Stomach (tissue), 9 donors: ENCODE measurements around the gene IPPK. TPM values are rescaled to one million over a fixed set of nuclear protein-coding genes. Genes with fewer than 3 reads are reported as not detected.

Source experiments
- DNase-seq, 2 donors: peaks; one replicate each; pipeline versions ENCODE4 v3.0.0 to v3.0.0-alpha.2; 2013 to 2019
- H3K27ac ChIP-seq, 5 donors: fragments of 200-600 bp in 4 of 5; sonication (generic) in 4 of 5; one replicate each; pipeline ENCODE4 v1.5.1; 2013 to 2019; ENCODE audit warnings: mild to moderate bottlenecking in 1 of 5, moderate library complexity in 1 of 5
- H3K27me3 ChIP-seq, 3 donors: fragments of 200-600 bp; sonication (generic); one replicate each; pipeline ENCODE4 v1.5.1; 2017 to 2019; ENCODE audit warnings: mixed run types in 1 of 3
- H3K36me3 ChIP-seq, 4 donors: fragments of 200-600 bp; sonication (generic); 1 replicate in 3 of 4; 2 replicates in 1 of 4; pipeline ENCODE4 v1.5.1; 2016 to 2019
- H3K4me1 ChIP-seq, 4 donors: fragments of 200-600 bp; sonication (generic); one replicate each; pipeline ENCODE4 v1.5.1; 2016 to 2019
- H3K4me3 ChIP-seq, 4 donors: fragments of 200-600 bp; sonication (generic) in 3 of 4; one replicate each; pipeline ENCODE4 v1.5.1; 2016 to 2019; ENCODE audit warnings: mild to moderate bottlenecking in 1 of 4
- H3K9me3 ChIP-seq, 4 donors: fragments of 200-600 bp; sonication (generic); one replicate each; pipeline ENCODE4 v1.5.1; 2016 to 2019
- CTCF ChIP-seq, 7 experiments: fragments of 450-650 bp in 4 of 7; fragments of 200-600 bp in 3 of 7; sonication (generic) in 3 of 7; IDR thresholded peaks; one replicate each; pipeline ENCODE4 v1.5.1; 2016 to 2019; ENCODE audit warnings: antibody characterized with exemption in 7 of 7, control low read depth in 2 of 7, mild to moderate bottlenecking in 1 of 7
- EP300 ChIP-seq: sonication (generic); formaldehyde crosslinking; IDR thresholded peaks from one replicate; pipeline ENCODE4 v1.6.1; 2017; ENCODE audit warnings: antibody characterized with exemption
- POLR2A ChIP-seq, 4 donors: fragments of 450-650 bp; IDR thresholded peaks; one replicate each; pipeline ENCODE4 v1.6.1; 2016; ENCODE audit warnings: antibody characterized with exemption in 4 of 4, control low read depth in 2 of 4, mild to moderate bottlenecking in 1 of 4, moderate library complexity in 1 of 4
- POLR2AphosphoS5 ChIP-seq, 3 donors: sonication (generic); formaldehyde crosslinking; IDR thresholded peaks; one replicate each; pipeline ENCODE4 v1.6.1; 2016; ENCODE audit warnings: antibody characterized with exemption in 3 of 3
- WGBS, 5 donors: extraction: QIAGEN DNeasy Blood & Tissue Kit in 3 of 5; methylation state at CpG; one replicate each; pipeline versions ENCODE4 v1.1.5 to v1.1.7; 2013 to 2018; 5-methylcytosine and 5-hydroxymethylcytosine counted together
- intact Hi-C: fragments of 100-400 bp; cut with DNase I; formaldehyde crosslinking; loops from one replicate; pipeline ENCODE4 v1.15.1; 2023; ENCODE audit warnings: low total_unique reads
- polyA plus RNA-seq, 3 donors: library from polyadenylated mRNA; stranded (reverse); fragments of 200-250 nt; gene quantifications; one replicate each; pipeline ENCODE4 v1.2.3, GENCODE V29; 2013
- total RNA-seq, 5 donors: library from RNA; depleted of rRNA; stranded (reverse); fragments of >200 nt; gene quantifications; one replicate each; pipeline versions ENCODE4 v1.1.0 to v1.2.3, GENCODE V29; 2014 to 2016
- donor health status: healthy with polysubstance abuse.
- donor health status: Bipolar disorder and iron deficiency.
- donor health status: healthy.

IPPK gene
- total and polyA plus RNA-seq, 8 donors: 1.4 to 17.1 (median 10.9) TPM

GRCh38 chr9:92666236-92666635 is 3.7 kb downstream of the IPPK start:
- 69 to 82% (median 75%) methylated on average over 5 to 6 of the region's 6 CpGs for WGBS, 5 donors
- Histone ChIP-seq H3K36me3 (peaks cover 0 to 35% (median 21%) of the 10 kb centered on the region in 4 donors), H3K4me3 (no peak overlapping the region), H3K9me3 (no peaks in the 10 kb centered on the region), H3K27ac (no peak overlapping the region), H3K4me1 (peaks cover 11 to 58% (median 40%) of the 10 kb centered on the region in 4 donors), H3K27me3 (no peaks in the 10 kb centered on the region)
- DNase-seq: no peak
- intact Hi-C loops: no loop called here
- TF ChIP-seq CTCF (IDR thresholded peaks at IDR 0.05): no peak
- no peak for TF ChIP-seq POLR2AphosphoS5 (IDR thresholded peaks at IDR 0.05)
- TF ChIP-seq EP300: no peak
- TF ChIP-seq POLR2A (IDR thresholded peaks at IDR 0.05): no peak

DNA sequence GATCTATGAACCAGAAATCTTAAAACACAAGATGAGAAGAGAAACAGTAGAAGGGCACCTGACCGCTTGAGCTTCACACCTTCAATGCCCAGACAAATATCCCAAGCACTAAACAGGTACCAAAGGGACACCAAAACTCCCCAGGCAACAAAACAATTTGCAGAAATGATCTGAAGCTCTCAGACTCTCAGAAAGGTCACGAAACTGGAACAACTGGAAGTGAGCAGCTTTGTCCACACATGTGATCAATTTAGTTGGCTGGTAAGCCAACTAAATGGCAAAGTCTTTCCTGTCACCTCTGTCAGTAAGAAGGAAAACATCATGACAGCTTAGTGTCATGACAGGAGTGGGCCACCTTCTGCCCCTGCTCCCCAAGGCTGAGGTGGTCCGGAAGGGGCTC is 4.1 kb downstream of the IPPK start:
- H3K4me3 ChIP-seq: no peak overlapping the region
- no peak for TF ChIP-seq POLR2AphosphoS5 (IDR thresholded peaks at IDR 0.05)
- TF ChIP-seq EP300: no peak
- H3K9me3 ChIP-seq: no peaks in the 10 kb centered on the region
- H3K27ac ChIP-seq: no peak overlapping the region
- peaks cover 0 to 35% (median 21%) of the 10 kb centered on the region in 4 donors for H3K36me3 ChIP-seq
- H3K27me3 ChIP-seq: no peaks in the 10 kb centered on the region
- peaks cover 8 to 54% (median 36%) of the 10 kb centered on the region in 4 donors for H3K4me1 ChIP-seq
- intact Hi-C loops: no loop called here
- DNase-seq: no peak
- whole genome bisulfite sequencing, 5 donors: 78 to 99% (median 82%) methylated on average over 2 to 3 of the region's 3 CpGs

DNA sequence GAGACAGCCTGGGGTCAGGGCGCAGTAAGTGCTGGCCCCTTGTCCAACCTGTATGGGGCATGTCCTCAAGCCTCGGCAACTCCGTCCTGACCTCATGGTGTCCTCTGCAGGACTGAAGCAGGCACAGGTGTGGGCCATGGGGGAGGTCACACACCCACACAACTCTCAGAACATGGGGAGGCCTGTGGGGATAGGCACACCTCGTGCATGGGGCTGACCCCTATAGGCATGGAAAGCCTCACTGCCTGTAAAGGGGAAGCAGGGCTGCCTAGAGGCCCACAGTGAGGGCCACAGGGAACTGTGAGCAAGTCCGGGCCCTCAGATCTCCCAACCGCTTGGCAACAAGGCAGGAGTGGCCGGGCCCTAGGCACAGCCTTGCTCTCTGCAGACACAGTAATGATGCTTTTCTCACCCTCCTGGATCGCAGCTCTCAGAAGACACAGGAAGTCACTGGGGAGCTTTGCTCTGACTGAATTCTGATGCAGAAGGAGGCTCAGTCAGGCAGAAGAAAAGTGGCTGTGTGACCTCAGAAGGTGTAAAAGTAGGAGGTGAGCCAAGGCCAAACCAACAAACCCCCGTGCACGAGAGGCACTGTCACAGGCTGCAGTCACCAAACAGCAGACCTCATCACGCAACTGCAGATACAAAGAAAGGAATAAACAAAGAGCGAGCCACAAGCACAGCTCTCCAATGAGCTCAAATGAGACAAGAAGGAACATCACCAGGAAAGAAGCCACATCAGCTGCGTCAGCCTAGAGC is 5.4 kb downstream of the IPPK start:
- 76 to 81% (median 78%) methylated on average over 12 to 13 of the region's 13 CpGs for WGBS, 5 donors
- no peak for TF ChIP-seq EP300
- intact Hi-C loops: no loop called here

DNA sequence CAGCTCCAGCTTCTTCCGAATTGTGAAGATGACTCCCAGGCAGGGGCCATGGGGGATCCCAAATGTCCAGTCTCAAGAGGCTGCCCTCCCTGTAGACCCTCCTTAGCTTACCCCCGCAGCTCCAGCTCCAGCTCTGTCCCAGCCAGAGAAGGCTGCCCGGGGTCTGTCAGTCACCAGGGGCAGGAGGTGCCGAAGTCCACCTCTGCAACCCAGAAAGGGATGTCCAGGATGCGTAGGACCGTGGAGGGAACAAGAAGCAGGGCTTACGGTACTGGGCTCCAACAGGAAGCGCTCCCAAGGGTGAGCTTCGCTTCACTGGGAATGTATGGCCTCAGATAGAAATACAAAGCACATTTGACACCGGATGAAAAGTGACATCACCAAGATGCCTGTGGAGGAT is 6.0 kb downstream of the IPPK start:
- H3K27ac ChIP-seq: no peak overlapping the region
- WGBS, 5 donors: 89 to 94% (median 91%) methylated on average over 10 of the region's 10 CpGs
- TF ChIP-seq EP300 (no peak), CTCF (IDR thresholded peaks at IDR 0.05) (no peak), POLR2A (IDR thresholded peaks at IDR 0.05) (no peak), POLR2AphosphoS5 (IDR thresholded peaks at IDR 0.05) (no peak)
- DNase-seq: no peak
- no peak overlapping the region for H3K4me3 ChIP-seq
- H3K27me3 ChIP-seq: no peaks in the 10 kb centered on the region
- peaks cover 4 to 44% (median 29%) of the 10 kb centered on the region in 4 donors for H3K4me1 ChIP-seq
- H3K9me3 ChIP-seq: no peaks in the 10 kb centered on the region
- intact Hi-C loops: no loop called here
- H3K36me3 ChIP-seq: peaks cover 0 to 35% (median 21%) of the 10 kb centered on the region in 4 donors

More for the DNA sequence above, 5.4 kb downstream of the IPPK start:
- peaks cover 8 to 50% (median 35%) of the 10 kb centered on the region in 4 donors for H3K4me1 ChIP-seq
- H3K4me3 ChIP-seq: no peak overlapping the region
- no peak overlapping the region for H3K27ac ChIP-seq
- DNase-seq: no peak
- H3K27me3 ChIP-seq: no peaks in the 10 kb centered on the region
- no peaks in the 10 kb centered on the region for H3K9me3 ChIP-seq
- H3K36me3 ChIP-seq: peaks cover 0 to 35% (median 21%) of the 10 kb centered on the region in 4 donors

DNA sequence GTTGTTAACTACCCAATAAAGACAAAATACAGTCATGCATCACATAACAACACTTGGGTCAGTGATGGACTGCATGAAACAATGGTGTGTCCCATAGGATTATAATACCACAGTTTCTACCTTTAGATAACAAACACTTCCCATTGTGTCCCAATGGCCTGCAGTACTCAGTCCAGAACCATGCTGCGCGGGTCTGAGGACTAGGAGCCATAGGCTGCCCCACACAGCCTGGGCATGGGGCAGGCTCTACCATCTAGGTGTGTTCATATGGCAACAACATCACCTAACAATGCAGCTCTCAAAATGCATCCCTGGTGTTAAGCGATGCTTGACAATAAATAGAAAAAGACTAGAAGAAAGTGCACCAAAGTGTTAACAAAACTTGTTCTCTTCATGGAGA is 6.8 kb downstream of the IPPK start:
- H3K4me1 ChIP-seq: peaks cover 0 to 36% (median 21%) of the 10 kb centered on the region in 4 donors
- intact Hi-C loops: no loop called here
- no peaks in the 10 kb centered on the region for H3K27me3 ChIP-seq
- peaks cover 2 to 41% (median 24%) of the 10 kb centered on the region in 4 donors for H3K36me3 ChIP-seq
- no peak overlapping the region for H3K27ac ChIP-seq
- no peaks in the 10 kb centered on the region for H3K9me3 ChIP-seq
- 90 to 97% (median 96%) methylated on average over 3 of the region's 3 CpGs for WGBS, 5 donors
- no peak for TF ChIP-seq CTCF (IDR thresholded peaks at IDR 0.05)
- no peak for TF ChIP-seq EP300
- no peak for TF ChIP-seq POLR2AphosphoS5 (IDR thresholded peaks at IDR 0.05)
- no peak for TF ChIP-seq POLR2A (IDR thresholded peaks at IDR 0.05)
- DNase-seq: no peak
- no peak overlapping the region for H3K4me3 ChIP-seq
